Right lobe of liver (tissue), 4 donors: ENCODE results near the gene PPARA.

Experiments
- POLR2A ChIP-seq: fragments of 450-650 bp; IDR thresholded peaks from one replicate; pipeline ENCODE4 v1.6.1; 2017; ENCODE audit warnings: antibody characterized with exemption, mild to moderate bottlenecking
- TF ChIP-seq, protein P1 (sequence below), 4 donors: fragments of 200-600 bp in 3 of 4; fragments of 450-650 bp in 1 of 4; IDR thresholded peaks; one replicate each; pipeline versions ENCODE4 v1.5.1 to v1.8.0; 2016 to 2022; ENCODE audit warnings: antibody characterized with exemption in 4 of 4, mild to moderate bottlenecking in 2 of 4
- donor health status: DM: no; HTN: no; CAD: no.
- donor health status: DM: no; HTN: no; CAD: no.
- donor health status: DM: no; HTN: yes; CAD: no.

DNA sequence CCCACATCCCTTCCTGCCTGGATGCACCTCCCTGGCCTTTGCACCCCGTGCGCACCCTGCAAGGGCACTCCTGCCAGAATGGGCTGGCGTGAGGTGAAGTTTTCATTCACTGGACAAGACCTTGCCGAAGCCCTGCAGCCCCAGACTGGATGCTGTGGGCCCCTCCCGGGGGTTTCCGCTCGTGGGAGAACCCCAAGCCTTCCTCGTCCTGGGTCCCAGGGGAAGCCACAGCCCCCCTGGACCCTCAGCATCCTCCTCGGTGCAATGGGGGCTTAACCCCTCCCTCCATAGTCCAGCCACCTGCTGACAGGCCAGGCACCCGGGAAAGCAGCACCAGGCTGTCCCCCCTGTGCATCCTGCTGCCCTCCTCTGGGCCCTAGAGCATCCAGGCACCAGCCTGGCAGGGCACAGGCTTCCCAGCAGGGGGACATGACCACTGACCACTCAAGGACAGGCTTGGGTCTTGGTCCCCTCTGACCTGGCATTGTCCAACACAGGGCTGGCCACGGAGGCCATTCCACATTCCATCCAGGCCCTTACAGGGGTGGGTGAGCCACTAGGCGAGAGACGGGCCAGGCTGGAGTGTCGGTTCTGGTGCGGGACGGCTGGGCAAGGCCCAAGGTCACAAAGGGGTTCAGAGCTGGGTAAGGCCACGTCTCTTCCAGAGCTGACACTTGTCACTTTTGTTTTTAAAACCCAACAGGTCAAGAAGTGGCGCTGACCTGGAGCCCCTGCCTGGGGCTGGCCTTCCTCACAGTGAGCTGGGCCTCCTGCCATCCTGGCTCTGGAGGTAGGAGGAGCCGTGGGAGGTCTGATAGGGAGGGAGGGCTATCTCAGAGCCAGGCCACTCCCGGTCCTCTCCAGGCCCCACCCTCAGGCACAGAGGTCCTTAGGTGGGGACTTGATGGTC is 41.5 kb upstream of the PPARA start:
- TF ChIP-seq, protein P1, sequence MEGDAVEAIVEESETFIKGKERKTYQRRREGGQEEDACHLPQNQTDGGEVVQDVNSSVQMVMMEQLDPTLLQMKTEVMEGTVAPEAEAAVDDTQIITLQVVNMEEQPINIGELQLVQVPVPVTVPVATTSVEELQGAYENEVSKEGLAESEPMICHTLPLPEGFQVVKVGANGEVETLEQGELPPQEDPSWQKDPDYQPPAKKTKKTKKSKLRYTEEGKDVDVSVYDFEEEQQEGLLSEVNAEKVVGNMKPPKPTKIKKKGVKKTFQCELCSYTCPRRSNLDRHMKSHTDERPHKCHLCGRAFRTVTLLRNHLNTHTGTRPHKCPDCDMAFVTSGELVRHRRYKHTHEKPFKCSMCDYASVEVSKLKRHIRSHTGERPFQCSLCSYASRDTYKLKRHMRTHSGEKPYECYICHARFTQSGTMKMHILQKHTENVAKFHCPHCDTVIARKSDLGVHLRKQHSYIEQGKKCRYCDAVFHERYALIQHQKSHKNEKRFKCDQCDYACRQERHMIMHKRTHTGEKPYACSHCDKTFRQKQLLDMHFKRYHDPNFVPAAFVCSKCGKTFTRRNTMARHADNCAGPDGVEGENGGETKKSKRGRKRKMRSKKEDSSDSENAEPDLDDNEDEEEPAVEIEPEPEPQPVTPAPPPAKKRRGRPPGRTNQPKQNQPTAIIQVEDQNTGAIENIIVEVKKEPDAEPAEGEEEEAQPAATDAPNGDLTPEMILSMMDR (IDR thresholded peaks at IDR 0.05), result no peak
- TF ChIP-seq POLR2A, result no peak
